Measurements from ENCODE around the gene TOMT.
"Not testable (repeated sequence)": the region's sequence is repeated elsewhere in the genome, so short reads cannot be mapped to it uniquely, and the experiment has no call there.

The TOMT gene

GRCh38 chr11:72140661-72141060 is 34.9 kb downstream of the TOMT start:
- Histone ChIP-seq H4K20me1 (ENCODE audit: insufficient read depth, low read length) (no peaks in the 10 kb centered on the region), H3K36me3 (ENCODE audit: insufficient read depth, low read length) (no peaks in the 10 kb centered on the region), H3K9ac (ENCODE audit: low read length) (no peak overlapping the region), H3K9me3 (ENCODE audit: low read length) (no peaks in the 10 kb centered on the region), H3K4me2 (ENCODE audit: low read length) (no peak overlapping the region), H3K27me3 (ENCODE audit: insufficient read depth, low read length) (no peaks in the 10 kb centered on the region), H3K4me3 (ENCODE audit: low read depth, low read length, poor library complexity, severe bottlenecking) (no peak overlapping the region), H3K9me2 (ENCODE audit: low read depth, low read length) (no peaks in the 10 kb centered on the region), H3K27ac (ENCODE audit: low read depth, low read length, poor library complexity, severe bottlenecking) (no peak overlapping the region), H3F3A (ENCODE audit: insufficient read depth, low read length) (no peaks in the 10 kb centered on the region), H3K4me1 (ENCODE audit: insufficient read depth, low read length, severe bottlenecking) (no peaks in the 10 kb centered on the region), H3K79me2 (ENCODE audit: insufficient read depth, low read length) (no peaks in the 10 kb centered on the region), H2AFZ (ENCODE audit: low read length) (no peak overlapping the region)
- TF ChIP-seq EZH2 (IDR thresholded peaks at IDR 0.05; ENCODE audit: borderline replicate concordance, low read length) (no peak), CTCF (IDR thresholded peaks at IDR 0.05; ENCODE audit: low read length) (no peak)

GRCh38 chr11:72141066-72141465 is 35.3 kb downstream of the TOMT start:
- Histone ChIP-seq H3K27ac (ENCODE audit: low read depth, low read length, poor library complexity, severe bottlenecking) (no peak overlapping the region), H3K4me2 (ENCODE audit: low read length) (no peak overlapping the region), H3F3A (ENCODE audit: insufficient read depth, low read length) (no peaks in the 10 kb centered on the region), H3K9me3 (ENCODE audit: low read length) (no peaks in the 10 kb centered on the region), H3K4me1 (ENCODE audit: insufficient read depth, low read length, severe bottlenecking) (no peaks in the 10 kb centered on the region), H2AFZ (ENCODE audit: low read length) (no peak overlapping the region), H3K4me3 (ENCODE audit: low read depth, low read length, poor library complexity, severe bottlenecking) (no peak overlapping the region), H3K9ac (ENCODE audit: low read length) (no peak overlapping the region), H3K9me2 (ENCODE audit: low read depth, low read length) (no peaks in the 10 kb centered on the region), H3K27me3 (ENCODE audit: insufficient read depth, low read length) (no peaks in the 10 kb centered on the region), H3K79me2 (ENCODE audit: insufficient read depth, low read length) (no peaks in the 10 kb centered on the region), H4K20me1 (ENCODE audit: insufficient read depth, low read length) (no peaks in the 10 kb centered on the region), H3K36me3 (ENCODE audit: insufficient read depth, low read length) (no peaks in the 10 kb centered on the region)
- no peak for TF ChIP-seq CTCF (IDR thresholded peaks at IDR 0.05; ENCODE audit: low read length)
- no peak for TF ChIP-seq EZH2 (IDR thresholded peaks at IDR 0.05; ENCODE audit: borderline replicate concordance, low read length)

- H3K27me3 ChIP-seq (ENCODE audit: insufficient read depth, low read length): not testable (repeated sequence)
Observed at GRCh38 chr11:72142086-72142485, 36.4 kb downstream of the TOMT start.

GRCh38 chr11:72142543-72142942 is 36.8 kb downstream of the TOMT start:
- not testable (repeated sequence) for H3K9me3 ChIP-seq (ENCODE audit: low read length); H3K4me2 ChIP-seq (ENCODE audit: low read length); H3K79me2 ChIP-seq (ENCODE audit: insufficient read depth, low read length); H3K9ac ChIP-seq (ENCODE audit: low read length); H3K4me3 ChIP-seq (ENCODE audit: low read depth, low read length, poor library complexity, severe bottlenecking); H3K9me2 ChIP-seq (ENCODE audit: low read depth, low read length); H4K20me1 ChIP-seq (ENCODE audit: insufficient read depth, low read length); H3K27ac ChIP-seq (ENCODE audit: low read depth, low read length, poor library complexity, severe bottlenecking); H3K36me3 ChIP-seq (ENCODE audit: insufficient read depth, low read length); H2AFZ ChIP-seq (ENCODE audit: low read length); H3K4me1 ChIP-seq (ENCODE audit: insufficient read depth, low read length, severe bottlenecking); H3F3A ChIP-seq (ENCODE audit: insufficient read depth, low read length); H3K27me3 ChIP-seq (ENCODE audit: insufficient read depth, low read length)

More at GRCh38 chr11:72142086-72142485, 36.4 kb downstream of the TOMT start:
- not testable (repeated sequence) for H3F3A ChIP-seq (ENCODE audit: insufficient read depth, low read length); H3K36me3 ChIP-seq (ENCODE audit: insufficient read depth, low read length); H3K9me3 ChIP-seq (ENCODE audit: low read length); H3K79me2 ChIP-seq (ENCODE audit: insufficient read depth, low read length); H3K9ac ChIP-seq (ENCODE audit: low read length); H3K4me2 ChIP-seq (ENCODE audit: low read length); H3K27ac ChIP-seq (ENCODE audit: low read depth, low read length, poor library complexity, severe bottlenecking); H2AFZ ChIP-seq (ENCODE audit: low read length); H4K20me1 ChIP-seq (ENCODE audit: insufficient read depth, low read length); H3K4me1 ChIP-seq (ENCODE audit: insufficient read depth, low read length, severe bottlenecking); H3K9me2 ChIP-seq (ENCODE audit: low read depth, low read length); H3K4me3 ChIP-seq (ENCODE audit: low read depth, low read length, poor library complexity, severe bottlenecking)

Measured in OCI-LY1 (cell line).